K562 (cell line): ENCODE measurements around the gene HOXB3. TPM values are rescaled to one million over a fixed set of nuclear protein-coding genes. Genes with fewer than 3 reads are reported as not detected.
A peak's percentile ranks its signal among the peaks of the same experiment; 100 is the strongest.

Experiments used
- CGGBP1 ChIP-seq: fragments of 250-450 bp; sonication (Bioruptor Pico); IDR thresholded peaks from 2 replicates; pipeline ENCODE4 v1.9.0; 2021; ENCODE audit warnings: mild to moderate bottlenecking
- CHD7 ChIP-seq: fragments of 200-600 bp; sonication (generic); IDR thresholded peaks from one replicate; pipeline ENCODE4 v1.6.1; 2012; ENCODE audit warnings: mild to moderate bottlenecking, low read depth, low read length, inconsistent platforms
- E2F8 ChIP-seq: fragments of 450-650 bp; IDR thresholded peaks from 2 replicates; pipeline ENCODE4 v1.7.1; 2018; ENCODE audit warnings: mild to moderate bottlenecking, low read depth; ENCODE audit not compliant: partially characterized antibody
- ELF4 ChIP-seq: fragments of 450-650 bp; formaldehyde crosslinking; IDR thresholded peaks from 2 replicates; pipeline ENCODE4 v1.4.0; 2022; ENCODE audit warnings: missing genetic modification characterization
- HEY1 ChIP-seq: fragments of 250-450 bp; sonication (Bioruptor Pico); IDR thresholded peaks from 2 replicates; pipeline ENCODE4 v1.5.0; 2020; ENCODE audit warnings: mild to moderate bottlenecking, moderate library complexity, borderline replicate concordance
- PML ChIP-seq: IDR thresholded peaks from 2 replicates; pipeline ENCODE4 v1.6.1; 2012; ENCODE audit warnings: low read length, inconsistent platforms
- POLR2H ChIP-seq: IDR thresholded peaks from 2 replicates; pipeline ENCODE4 v1.6.1; 2016; ENCODE audit warnings: missing genetic modification characterization, low read depth, mild to moderate bottlenecking, control low read depth, missing compliant biosample characterization, moderate library complexity
- SP2 ChIP-seq: IDR thresholded peaks from 2 replicates; pipeline ENCODE4 v1.6.1; 2011; ENCODE audit warnings: mild to moderate bottlenecking, low read depth, low read length, moderate library complexity; ENCODE audit not compliant: poor library complexity, severe bottlenecking; ENCODE audit errors: extremely low read depth
- ZFX ChIP-seq: sonication (generic); formaldehyde crosslinking; IDR thresholded peaks from 2 replicates; pipeline ENCODE4 v1.8.0; 2022; ENCODE audit warnings: mild to moderate bottlenecking, missing genetic modification reagents, moderate library complexity
- polyA plus RNA-seq, 8 experiments: library from polyadenylated mRNA; depleted of rRNA in 4 of 8; stranded (reverse) in 5 of 8; unstranded in 3 of 8; fragments of >200 nt; fragmentation: Nextera tagmentation in 2 of 8; fragmentation: Illumina TruSeq in 1 of 8; extraction: Ambion mirVana in 2 of 8; extraction: Trizol in 1 of 8; gene quantifications; 2 replicates each; pipeline versions ENCODE4 v1.2.1 to v1.2.3, GENCODE V29; 2011 to 2014; ENCODE audit warnings: inconsistent platforms in 1 of 8, missing spikeins in 1 of 8
- total RNA-seq, 7 experiments: library from RNA; depleted of rRNA in 6 of 7; stranded (reverse); fragments of >200 nt in 6 of 7; fragmentation: Illumina TruSeq in 2 of 7; extraction: Trizol in 2 of 7; gene quantifications; 2 replicates each; pipeline versions ENCODE4 v1.2.1 to v1.2.3, GENCODE V29; 2011 to 2021; ENCODE audit warnings: low replicate concordance in 1 of 7

The HOXB3 gene
- total and polyA plus RNA-seq, 9 of the 15 experiments (the other 6 are each of a cell fraction or from before 2014, with no cell fraction given) = 2.4 to 41.3 (median 20.2) TPM

GRCh38 chr17:48522031-48522653 lies 67.9 kb downstream of the HOXB3 start (continued):
- TF ChIP-seq E2F8 (no peak), HEY1 (CRISPR knock-in tag) (no peak), POLR2H (no peak), CHD7 (no peak), ELF4 (CRISPR knock-in tag) (no peak), CGGBP1 (no peak), PML (no peak), ZFX (CRISPR knock-in tag) (peak; percentile 36), SP2 (no peak)
